ENCODE data around the gene CD300C. TPM values are rescaled to one million over a fixed set of nuclear protein-coding genes. Genes with fewer than 3 reads are reported as not detected.
"Not testable (repeated sequence)": the region's sequence is repeated elsewhere in the genome, so short reads cannot be mapped to it uniquely, and the experiment has no call there.

Gene CD300C
- 0.16 TPM for total RNA-seq

DNA sequence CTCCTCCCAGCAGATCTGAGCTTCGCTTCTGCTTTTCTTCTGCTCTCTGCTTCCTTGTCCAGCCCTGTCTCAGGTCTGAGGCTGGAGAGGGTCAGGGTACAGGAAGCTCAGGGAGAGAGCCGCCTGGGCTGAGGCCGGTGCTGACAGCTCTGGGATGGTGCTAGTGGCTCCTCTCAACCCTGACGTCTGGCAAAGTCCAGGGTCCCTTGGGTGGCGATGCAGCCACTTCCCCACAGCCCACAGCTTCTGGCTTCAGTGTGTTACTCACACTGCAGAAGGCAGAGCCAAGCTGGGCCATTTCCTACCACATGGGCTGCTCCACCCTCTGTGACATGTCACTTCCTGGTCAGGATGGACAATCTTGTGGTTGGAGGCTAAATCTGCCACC is at the start of gene CD300C:
Gene CD300C (minus strand): TSS at position 273 of the 388 bp plus-strand sequence. CDS start 333 bp downstream, outside the sequence.
- ATAC-seq, result peak; percentile 53

- ATAC-seq, result no peak
These were observed 49.3 kb upstream of the CD300C start for GRCh38 chr17:74595037-74595750.

DNA sequence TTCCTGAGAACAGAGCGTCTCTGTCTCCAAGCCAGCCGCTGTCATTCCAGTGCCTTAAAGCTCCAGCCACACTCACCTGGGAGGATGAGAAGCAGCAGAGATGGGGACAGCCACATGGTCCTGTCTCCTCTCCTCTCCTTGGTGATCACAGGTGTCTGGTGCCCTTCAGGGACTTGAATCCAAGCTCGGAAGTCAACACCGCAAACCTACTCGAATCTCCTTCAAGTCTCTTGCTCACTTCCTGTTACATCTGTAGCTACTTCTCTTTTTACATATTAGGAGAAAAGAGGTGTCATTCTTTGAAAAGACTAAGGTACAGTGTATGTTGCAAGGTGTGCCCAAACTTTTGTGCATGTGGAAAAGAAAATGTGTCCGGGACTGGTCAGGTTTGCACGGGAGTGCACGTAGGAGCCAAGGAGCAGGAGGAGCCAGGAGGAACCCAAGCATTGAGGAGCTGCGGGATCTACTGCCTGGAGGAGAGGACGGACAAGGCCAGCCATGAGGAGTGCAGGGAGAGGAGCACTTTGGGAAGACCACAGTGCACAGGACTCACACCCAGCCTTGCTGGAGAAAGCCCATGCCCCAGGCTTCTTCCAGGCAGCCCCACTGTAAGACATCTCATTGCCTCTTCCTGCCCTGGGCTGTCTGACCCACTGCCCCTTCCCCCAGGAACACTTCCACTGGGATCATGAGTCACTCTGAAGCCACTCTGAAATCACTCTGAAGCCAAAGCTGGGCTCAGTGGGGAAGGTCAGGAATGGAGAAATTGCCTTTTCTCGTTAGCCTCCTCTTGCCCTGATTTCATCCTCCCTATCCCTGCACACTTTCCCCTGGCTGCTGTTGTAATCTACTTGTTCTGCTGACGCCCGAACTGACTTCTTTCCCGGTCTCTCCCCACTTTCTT is 46.4 kb upstream of the CD300C start, which contains the start of gene CD300LD:
Gene CD300LD (minus strand): TSS at position 197 of the 904 bp plus-strand sequence. CDS start 81 bp downstream, at position 116.
- no peak for ATAC-seq

DNA sequence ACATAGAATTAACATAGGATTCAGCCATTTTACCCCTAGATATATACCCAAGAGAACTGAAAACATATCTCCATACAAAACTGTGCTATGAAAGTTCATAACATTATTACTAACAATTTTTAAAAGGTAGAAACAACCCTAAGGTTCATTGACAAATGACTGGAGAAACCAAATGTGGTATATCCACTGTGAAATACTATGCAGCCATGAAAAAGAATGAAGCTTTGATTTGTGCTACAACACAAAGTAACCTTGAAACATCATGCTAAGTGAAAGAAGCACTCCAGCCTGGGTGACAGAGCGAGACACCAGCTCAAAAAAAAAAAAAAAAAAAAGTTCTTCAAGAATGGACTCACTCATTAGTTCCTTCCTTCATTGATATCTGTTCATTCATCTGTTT is 45.6 kb upstream of the CD300C start:
- no peak for ATAC-seq

DNA sequence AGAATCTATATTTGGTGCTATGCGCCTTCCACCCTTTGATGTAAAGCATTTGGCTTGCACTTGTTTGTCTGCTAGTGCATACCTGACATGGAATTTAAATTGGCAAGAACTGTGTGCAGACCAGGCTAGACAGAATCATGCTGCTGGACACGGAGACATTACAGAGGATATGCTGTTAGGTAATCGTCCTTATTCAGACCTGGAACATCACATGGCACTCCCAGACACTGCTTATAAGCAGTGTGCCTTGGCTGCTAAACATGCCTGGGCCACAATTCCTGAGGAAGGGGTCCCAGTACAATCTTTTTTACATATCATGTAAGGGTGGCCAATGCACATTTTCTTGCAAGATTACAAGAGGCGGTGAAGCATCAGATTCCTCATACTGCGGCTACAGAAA is 39.8 kb upstream of the CD300C start:
- ATAC-seq, result no peak

DNA sequence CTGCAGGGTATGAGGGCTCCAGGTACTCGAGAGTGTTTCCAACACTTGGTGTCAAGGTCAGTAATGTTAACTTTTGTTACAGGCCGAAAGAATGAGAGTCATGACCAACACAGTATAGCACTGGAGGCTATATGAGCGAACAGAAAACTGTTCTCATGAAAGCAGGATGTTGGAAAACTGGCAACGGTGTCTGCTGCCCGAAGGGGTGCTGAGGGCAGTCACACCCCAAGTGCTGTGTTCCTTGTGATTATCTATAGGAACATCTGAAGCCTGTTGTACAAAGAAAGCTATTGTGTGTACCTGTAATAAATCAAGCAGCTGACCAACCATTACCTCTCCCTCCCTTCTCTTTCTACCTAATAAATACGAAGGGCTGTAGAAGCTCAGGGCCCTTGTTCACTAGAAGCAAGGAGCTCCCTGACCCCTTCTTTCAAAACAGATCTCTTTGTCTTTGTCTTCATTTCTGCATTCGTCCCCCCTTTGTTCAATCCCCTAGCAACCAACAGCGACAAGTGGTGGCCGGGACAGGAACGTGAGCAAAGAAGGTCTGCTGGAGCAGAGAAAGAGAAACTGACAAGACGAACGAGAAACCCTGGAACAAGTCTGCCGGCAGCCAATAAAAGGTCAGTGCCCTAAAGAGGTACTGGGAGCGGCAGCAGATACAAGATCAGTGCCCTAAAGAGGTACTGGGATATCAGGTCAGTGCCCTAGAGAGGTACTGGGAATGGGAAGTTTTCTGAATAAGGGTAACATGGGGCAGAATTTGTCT is 38.6 kb upstream of the CD300C start:
- ATAC-seq, result peak; percentile 48

GRCh38 chr17:74582633-74583032 is 36.7 kb upstream of the CD300C start:
- ATAC-seq, result peak; percentile 65

- ATAC-seq, result no peak
These were observed 34.0 kb upstream of the CD300C start for GRCh38 chr17:74579900-74580299.

DNA sequence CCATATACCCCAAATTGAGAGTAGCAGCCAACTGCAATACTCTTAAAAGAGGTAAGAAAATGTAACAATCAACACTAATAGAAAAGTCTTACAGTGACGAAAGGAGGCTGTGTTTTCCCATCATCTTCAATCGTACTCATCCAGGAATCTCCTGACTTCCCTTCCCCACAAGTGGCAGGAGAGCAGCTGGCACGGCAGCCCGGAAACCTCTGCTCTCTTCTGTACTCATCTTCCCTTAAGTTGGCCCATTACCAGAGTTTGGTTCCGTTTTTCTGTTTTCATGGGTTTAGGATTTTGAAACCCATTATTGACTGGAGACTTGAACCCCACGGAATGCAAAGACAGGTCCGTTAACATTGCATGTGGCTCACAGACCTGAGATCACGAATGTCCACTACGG is 33.1 kb upstream of the CD300C start:
- no peak for ATAC-seq

DNA sequence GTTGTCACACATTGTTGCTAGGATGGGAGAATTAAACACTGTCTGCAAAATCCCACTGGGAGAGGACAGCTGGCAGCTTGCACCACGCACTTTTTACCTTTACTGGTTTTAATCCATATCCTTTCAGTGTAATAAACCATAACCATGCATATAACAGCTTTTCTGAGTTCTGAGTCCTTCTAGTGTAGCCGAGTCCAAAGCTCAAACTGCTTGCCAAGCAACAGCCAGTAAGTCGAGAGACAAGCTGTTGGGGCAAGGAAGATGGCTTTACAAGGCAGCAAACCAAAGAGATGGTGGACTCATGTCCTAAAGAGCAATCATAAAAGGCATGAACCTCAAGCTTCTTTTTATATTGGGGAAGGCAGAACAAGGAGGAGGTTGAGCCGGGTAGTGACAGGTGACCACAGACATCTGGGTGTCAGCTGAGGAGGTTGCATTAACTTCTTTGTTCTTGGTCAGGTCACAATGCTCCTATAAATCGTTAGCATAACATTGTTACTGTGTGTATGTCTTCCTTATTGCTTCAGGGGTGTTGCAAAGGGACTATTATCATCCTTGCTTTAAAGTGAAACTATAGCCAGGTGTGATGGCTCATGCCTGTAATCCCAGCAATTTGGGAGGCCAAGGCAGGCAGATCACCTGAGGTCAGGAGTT is 28.7 kb upstream of the CD300C start:
- ATAC-seq, result no peak

DNA sequence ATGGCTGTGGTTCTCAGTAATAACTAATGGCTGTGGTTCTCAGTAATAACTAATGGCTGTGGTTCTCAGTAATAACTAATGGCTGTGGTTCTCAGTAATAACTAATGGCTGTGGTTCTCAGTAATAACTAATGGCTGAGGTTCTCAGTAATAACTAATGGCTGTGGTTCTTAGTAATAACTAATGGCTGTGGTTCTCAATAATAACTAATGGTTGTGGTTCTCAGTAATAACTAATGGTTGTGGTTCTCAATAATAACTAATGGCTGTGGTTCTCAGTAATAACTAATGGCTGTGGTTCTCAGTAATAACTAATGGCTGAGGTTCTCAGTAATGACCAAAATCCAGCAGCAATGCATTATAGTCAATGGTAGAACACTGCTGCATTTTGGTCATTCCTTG is 27.7 kb upstream of the CD300C start:
- not testable (repeated sequence) for ATAC-seq

DNA sequence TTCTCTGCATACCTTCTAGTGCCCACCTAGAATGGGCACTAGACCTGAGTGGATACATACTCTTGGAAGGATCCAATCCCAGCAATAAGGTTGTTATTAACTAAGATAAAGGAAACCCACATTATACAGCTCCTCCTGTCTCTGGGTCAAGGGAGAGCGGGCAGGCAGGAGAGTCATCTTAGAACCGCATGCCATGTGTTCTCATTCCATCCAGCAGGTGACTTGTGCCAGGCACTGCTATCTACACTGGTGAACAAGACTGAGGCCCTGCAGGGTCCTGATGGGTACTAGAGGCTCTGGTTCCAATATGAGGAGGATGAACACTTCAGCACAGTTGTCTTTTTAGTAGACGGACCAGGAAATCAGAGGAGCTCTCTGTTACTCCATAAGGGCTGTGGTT is 27.3 kb upstream of the CD300C start:
- no peak for ATAC-seq

- ATAC-seq, result no peak
These were observed 25.8 kb upstream of the CD300C start for GRCh38 chr17:74571621-74572270.

GRCh38 chr17:74569020-74570003 is 23.4 kb upstream of the CD300C start:
- peak; percentile 92 for ATAC-seq

DNA sequence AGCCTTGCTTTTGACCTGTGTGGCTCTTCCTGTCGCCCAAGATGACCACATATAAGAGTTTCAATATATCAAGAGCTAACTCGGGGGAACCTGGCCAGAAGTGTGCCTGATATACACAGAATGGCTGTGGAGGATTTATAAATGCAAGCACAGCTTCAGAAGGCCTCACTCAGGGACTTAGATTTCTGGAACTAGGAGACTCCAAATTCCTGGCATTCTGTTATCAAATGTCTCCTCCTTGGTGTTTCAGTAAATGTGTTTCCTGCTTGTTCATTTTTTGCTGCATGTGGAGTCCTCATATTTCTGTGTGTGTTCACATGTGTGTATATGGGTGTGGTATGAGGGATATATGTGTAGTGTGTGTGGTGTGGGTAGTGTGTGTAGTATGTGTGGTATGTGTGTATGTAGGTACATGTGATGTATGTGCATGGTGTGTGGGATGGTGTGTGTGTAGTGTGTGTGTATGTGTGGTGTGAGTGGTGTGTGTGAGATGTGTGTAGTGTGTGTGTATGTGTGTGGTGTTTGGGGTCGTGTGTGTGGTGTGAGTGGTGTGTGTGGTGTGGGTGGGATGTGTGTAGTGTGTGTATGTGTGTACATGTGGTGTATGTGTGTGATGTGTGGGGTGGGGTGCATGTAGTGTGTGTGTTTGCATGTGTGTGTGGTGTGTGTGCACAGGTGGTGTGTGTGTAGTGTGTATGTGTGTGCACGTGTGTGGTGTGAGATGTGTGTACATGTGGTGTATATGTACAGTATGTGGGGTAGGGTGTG is 22.4 kb upstream of the CD300C start:
- ATAC-seq, result no peak

GRCh38 chr17:74567397-74567796 is 21.5 kb upstream of the CD300C start, which contains the start of gene CD300H:
TSS of gene CD300H (minus strand) at chr17:74567509.
- no peak for ATAC-seq

DNA sequence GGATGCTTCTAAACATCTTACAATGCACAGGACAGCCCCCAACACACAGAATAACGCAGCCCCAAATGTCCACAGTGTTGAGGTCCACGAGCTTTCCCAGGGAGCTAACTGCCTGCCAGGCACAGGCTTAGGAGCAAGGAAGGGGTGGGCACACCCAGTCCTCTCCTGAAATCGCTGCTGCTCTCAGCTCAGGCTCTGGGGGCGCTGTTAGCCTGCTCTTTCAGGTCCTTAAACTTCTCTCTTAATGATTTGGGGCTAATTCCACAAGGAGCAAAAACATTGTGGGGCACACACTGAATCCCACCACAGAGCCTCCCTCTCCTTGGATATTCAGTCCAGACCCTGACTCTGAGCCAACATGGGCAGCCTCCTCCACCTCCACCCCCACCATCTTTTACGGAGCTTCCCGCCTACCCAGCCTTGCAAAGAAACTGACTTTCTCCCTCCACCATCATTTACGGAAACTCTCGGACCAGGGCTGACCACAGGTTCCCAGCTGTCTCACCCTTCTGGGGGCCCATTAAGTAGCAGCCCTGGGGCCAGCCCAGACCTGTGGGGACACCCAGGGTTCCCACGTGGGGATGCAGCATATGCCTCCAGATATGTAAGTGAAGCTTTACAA is 20.3 kb upstream of the CD300C start:
- no peak for ATAC-seq

DNA sequence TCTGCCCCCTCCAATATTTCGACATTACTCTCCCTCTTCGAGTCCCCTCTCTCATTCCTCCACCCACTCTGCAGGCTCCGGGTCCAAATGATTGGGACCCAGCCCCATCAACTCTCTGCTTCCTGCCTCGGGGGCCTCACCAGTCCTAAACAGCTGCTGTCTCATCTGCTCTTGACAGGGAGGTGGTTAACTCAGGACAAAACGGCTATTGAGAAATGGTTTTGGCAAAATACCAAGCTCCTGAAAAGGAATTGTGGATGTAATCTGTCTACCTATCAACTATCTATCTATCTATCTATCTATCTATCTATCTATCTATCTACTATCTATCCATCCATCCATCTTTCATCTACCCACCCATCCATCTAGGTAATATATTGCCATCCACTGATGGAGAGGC is 19.2 kb upstream of the CD300C start:
- ATAC-seq, result no peak

DNA sequence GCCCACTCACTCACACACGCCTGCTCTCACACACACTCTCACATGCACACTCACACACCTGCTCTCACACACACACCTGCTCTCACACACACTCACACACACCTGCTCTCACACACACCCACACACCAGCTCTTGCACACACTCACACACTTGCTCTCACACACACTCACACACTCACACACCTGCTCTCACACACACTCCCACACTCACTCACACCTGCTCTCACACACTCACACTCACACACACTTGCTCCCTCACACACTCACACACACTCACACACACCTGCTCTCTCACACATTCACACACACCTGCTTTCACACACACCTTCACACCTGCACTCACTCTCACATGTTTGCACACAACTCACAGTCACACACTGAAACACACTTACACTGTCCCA is 17.4 kb upstream of the CD300C start:
- ATAC-seq, result no peak
